22Rv1 (cell line): ENCODE measurements around the gene GSK3B.

ENCODE experiments used
- CTCF ChIP-seq: fragments of 450-650 bp; IDR thresholded peaks from 2 replicates; pipeline ENCODE4 v1.5.1; 2017; ENCODE audit warnings: mild to moderate bottlenecking
- ZFX ChIP-seq: fragments of 450-650 bp; IDR thresholded peaks from 2 replicates; pipeline ENCODE4 v1.6.1; 2017; ENCODE audit warnings: antibody characterized with exemption, borderline replicate concordance

GRCh38 chr3:120052677-120053076 lies 41.6 kb downstream of the GSK3B start:
- TF ChIP-seq CTCF: no peak
- TF ChIP-seq ZFX: no peak
